HT-29 (cell line): ENCODE results near the gene SLC6A6. TPM values are rescaled to one million over a fixed set of nuclear protein-coding genes. Genes with fewer than 3 reads are reported as not detected.
"Not testable (repeated sequence)": the region's sequence is repeated elsewhere in the genome, so short reads cannot be mapped to it uniquely, and the experiment has no call there.

Experiments used
- DNase-seq: peaks from one replicate; pipeline ENCODE4 v3.0.0-alpha.2; 2015; ENCODE audit warnings: low spot score
- total RNA-seq: library from RNA; depleted of rRNA; stranded (reverse); fragments of >200 nt; shearing (Covaris generic); gene quantifications from 2 replicates; pipeline ENCODE4 v1.2.3, GENCODE V29; 2014

The SLC6A6 gene
- total RNA-seq, 1 experiment from 2014 or later: 51.5 TPM

GRCh38 chr3:14434498-14435151 is 32.2 kb downstream of the SLC6A6 start:
- no peak for DNase-seq

- no peak for DNase-seq
Measured at GRCh38 chr3:14435175-14436014, 33.0 kb downstream of the SLC6A6 start.

- no peak for DNase-seq
Measured at GRCh38 chr3:14436954-14437281, 34.5 kb downstream of the SLC6A6 start.

GRCh38 chr3:14437705-14438104 is 35.3 kb downstream of the SLC6A6 start:
- not testable (repeated sequence) for DNase-seq

GRCh38 chr3:14438262-14438661 is 35.9 kb downstream of the SLC6A6 start:
- DNase-seq: no peak

- DNase-seq: no peak
Measured at GRCh38 chr3:14438929-14439328, 36.5 kb downstream of the SLC6A6 start.

- peak; percentile 52 for DNase-seq
Measured at GRCh38 chr3:14439501-14440167, 37.2 kb downstream of the SLC6A6 start.

GRCh38 chr3:14440168-14440518 is 37.7 kb downstream of the SLC6A6 start:
- DNase-seq: no peak

GRCh38 chr3:14440531-14441239 is 38.3 kb downstream of the SLC6A6 start:
- peak; percentile 44 for DNase-seq

GRCh38 chr3:14441240-14441919 is 39.0 kb downstream of the SLC6A6 start:
- DNase-seq: no peak

GRCh38 chr3:14441920-14442300 is 39.5 kb downstream of the SLC6A6 start:
- DNase-seq: no peak

GRCh38 chr3:14444380-14444779 is 42.0 kb downstream of the SLC6A6 start:
- DNase-seq: no peak

- DNase-seq: no peak
Measured at GRCh38 chr3:14445773-14446172, 43.4 kb downstream of the SLC6A6 start.

GRCh38 chr3:14446988-14447570 is 44.7 kb downstream of the SLC6A6 start:
- DNase-seq: no peak

- no peak for DNase-seq
Measured at GRCh38 chr3:14448063-14448462, 45.7 kb downstream of the SLC6A6 start.

- no peak for DNase-seq
Measured at GRCh38 chr3:14448756-14449727, 46.6 kb downstream of the SLC6A6 start.

GRCh38 chr3:14450506-14450905 is 48.1 kb downstream of the SLC6A6 start:
- DNase-seq: no peak

GRCh38 chr3:14450922-14451606 is 48.7 kb downstream of the SLC6A6 start:
- DNase-seq: no peak
